ENCODE measurements around the gene MMP20.

DNA sequence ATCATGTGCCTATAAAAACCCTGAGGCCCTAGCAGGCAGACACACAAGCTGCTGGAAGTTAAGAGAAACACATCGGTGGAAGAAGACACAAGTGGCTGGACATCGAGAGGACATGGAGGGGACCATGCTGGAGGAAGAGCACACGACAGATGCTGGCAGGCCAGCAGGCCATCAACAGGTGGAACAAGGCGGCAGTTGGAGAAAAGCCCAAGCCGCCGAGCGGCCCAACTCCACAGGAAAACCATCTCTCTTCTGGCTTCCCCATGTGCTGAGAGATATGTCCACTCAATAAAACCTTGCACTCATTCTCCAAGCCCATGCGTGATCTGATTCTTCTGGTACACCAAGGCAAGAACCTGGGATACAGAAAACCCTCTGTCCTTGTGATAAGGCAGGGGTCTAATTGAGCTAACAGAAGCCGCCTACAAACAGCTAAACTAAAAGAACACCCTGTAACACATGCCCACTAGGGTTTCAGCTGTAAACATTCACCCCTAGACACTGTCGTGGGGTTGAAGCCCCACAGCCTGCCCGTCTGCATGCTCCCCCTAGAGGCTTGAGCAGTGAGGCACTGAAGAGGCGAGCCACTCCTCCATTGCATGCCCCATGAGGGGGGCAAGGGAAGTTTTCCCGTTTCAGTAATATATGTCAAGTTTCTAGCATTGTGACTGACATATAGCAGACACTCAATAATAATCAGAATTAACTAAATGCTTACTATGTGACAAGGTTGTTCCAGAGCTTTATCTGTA is 39.0 kb upstream of the MMP20 start:
- TF ChIP-seq, protein P1, sequence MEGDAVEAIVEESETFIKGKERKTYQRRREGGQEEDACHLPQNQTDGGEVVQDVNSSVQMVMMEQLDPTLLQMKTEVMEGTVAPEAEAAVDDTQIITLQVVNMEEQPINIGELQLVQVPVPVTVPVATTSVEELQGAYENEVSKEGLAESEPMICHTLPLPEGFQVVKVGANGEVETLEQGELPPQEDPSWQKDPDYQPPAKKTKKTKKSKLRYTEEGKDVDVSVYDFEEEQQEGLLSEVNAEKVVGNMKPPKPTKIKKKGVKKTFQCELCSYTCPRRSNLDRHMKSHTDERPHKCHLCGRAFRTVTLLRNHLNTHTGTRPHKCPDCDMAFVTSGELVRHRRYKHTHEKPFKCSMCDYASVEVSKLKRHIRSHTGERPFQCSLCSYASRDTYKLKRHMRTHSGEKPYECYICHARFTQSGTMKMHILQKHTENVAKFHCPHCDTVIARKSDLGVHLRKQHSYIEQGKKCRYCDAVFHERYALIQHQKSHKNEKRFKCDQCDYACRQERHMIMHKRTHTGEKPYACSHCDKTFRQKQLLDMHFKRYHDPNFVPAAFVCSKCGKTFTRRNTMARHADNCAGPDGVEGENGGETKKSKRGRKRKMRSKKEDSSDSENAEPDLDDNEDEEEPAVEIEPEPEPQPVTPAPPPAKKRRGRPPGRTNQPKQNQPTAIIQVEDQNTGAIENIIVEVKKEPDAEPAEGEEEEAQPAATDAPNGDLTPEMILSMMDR (IDR thresholded peaks at IDR 0.05), result no peak
- TF ChIP-seq POLR2A (IDR thresholded peaks at IDR 0.05) (no peak), POLR2AphosphoS5 (IDR thresholded peaks at IDR 0.05) (no peak)
